ENCODE data around the gene JUND.

JUND gene

GRCh38 chr19:18274219-18274780 lies 7.1 kb downstream of the JUND start, which contains the start of gene IQCN:
Gene IQCN, minus strand, starts transcription at chr19:18274452. Its CDS starts 4,974 bp downstream, at chr19:18269478.
- Histone ChIP-seq H3K4me1 (ENCODE audit: control insufficient read depth, insufficient read depth, low read length) (peaks cover 36% of the 10 kb centered on the region), H3K4me3 (ENCODE audit: low read length) (peak within 1 kb of the TSS; percentile 25), H3K9ac (ENCODE audit: low read length) (peak within 1 kb of the TSS; percentile 47), H3K36me3 (ENCODE audit: control insufficient read depth, insufficient read depth, low read length, severe bottlenecking) (no peaks in the 10 kb centered on the region), H3K9me3 (ENCODE audit: control insufficient read depth, low read length) (no peaks in the 10 kb centered on the region), H3K27me3 (replicated peaks; ENCODE audit: control insufficient read depth, insufficient read depth, low read length) (no peaks in the 10 kb centered on the region)
- peak; percentile 65 for DNase-seq (ENCODE audit: low read depth)

- Histone ChIP-seq H3K9me3 (ENCODE audit: control insufficient read depth, low read length) (no peaks in the 10 kb centered on the region), H3K9ac (ENCODE audit: low read length) (no peak overlapping the region), H3K27me3 (replicated peaks; ENCODE audit: control insufficient read depth, insufficient read depth, low read length) (no peaks in the 10 kb centered on the region), H3K36me3 (ENCODE audit: control insufficient read depth, insufficient read depth, low read length, severe bottlenecking) (no peaks in the 10 kb centered on the region), H3K4me1 (ENCODE audit: control insufficient read depth, insufficient read depth, low read length) (peaks cover 32% of the 10 kb centered on the region), H3K4me3 (ENCODE audit: low read length) (no peak overlapping the region)
- no peak for DNase-seq (ENCODE audit: low read depth)
Observed at GRCh38 chr19:18273561-18274218, 7.7 kb downstream of the JUND start.

GRCh38 chr19:18271433-18271841 lies 10.0 kb downstream of the JUND start:
- Histone ChIP-seq H3K9ac (ENCODE audit: low read length) (no peak overlapping the region), H3K4me1 (ENCODE audit: control insufficient read depth, insufficient read depth, low read length) (peaks cover 23% of the 10 kb centered on the region), H3K36me3 (ENCODE audit: control insufficient read depth, insufficient read depth, low read length, severe bottlenecking) (peaks cover 9% of the 10 kb centered on the region)

GRCh38 chr19:18270326-18270725 lies 11.1 kb downstream of the JUND start:
- Histone ChIP-seq H3K4me1 (ENCODE audit: control insufficient read depth, insufficient read depth, low read length) (peaks cover 14% of the 10 kb centered on the region), H3K9me3 (ENCODE audit: control insufficient read depth, low read length) (no peaks in the 10 kb centered on the region), H3K27me3 (replicated peaks; ENCODE audit: control insufficient read depth, insufficient read depth, low read length) (no peaks in the 10 kb centered on the region), H3K9ac (ENCODE audit: low read length) (no peak overlapping the region), H3K4me3 (ENCODE audit: low read length) (no peak overlapping the region), H3K36me3 (ENCODE audit: control insufficient read depth, insufficient read depth, low read length, severe bottlenecking) (peaks cover 20% of the 10 kb centered on the region)
- no peak for DNase-seq (ENCODE audit: low read depth)

More at GRCh38 chr19:18271433-18271841, 10.0 kb downstream of the JUND start:
- H3K27me3 ChIP-seq (replicated peaks; ENCODE audit: control insufficient read depth, insufficient read depth, low read length): no peaks in the 10 kb centered on the region
- DNase-seq (ENCODE audit: low read depth): peak; percentile 44
- no peak overlapping the region for H3K4me3 ChIP-seq (ENCODE audit: low read length)
- H3K9me3 ChIP-seq (ENCODE audit: control insufficient read depth, low read length): no peaks in the 10 kb centered on the region

GRCh38 chr19:18269070-18269723 lies 12.2 kb downstream of the JUND start:
- Histone ChIP-seq H3K27me3 (replicated peaks; ENCODE audit: control insufficient read depth, insufficient read depth, low read length) (no peaks in the 10 kb centered on the region), H3K9me3 (ENCODE audit: control insufficient read depth, low read length) (no peaks in the 10 kb centered on the region), H3K36me3 (ENCODE audit: control insufficient read depth, insufficient read depth, low read length, severe bottlenecking) (peaks cover 22% of the 10 kb centered on the region), H3K4me1 (ENCODE audit: control insufficient read depth, insufficient read depth, low read length) (peaks cover 3% of the 10 kb centered on the region), H3K9ac (ENCODE audit: low read length) (no peak overlapping the region), H3K4me3 (ENCODE audit: low read length) (no peak overlapping the region)
- no peak for DNase-seq (ENCODE audit: low read depth)

- Histone ChIP-seq H3K4me1 (ENCODE audit: control insufficient read depth, insufficient read depth, low read length) (no peaks in the 10 kb centered on the region), H3K9me3 (ENCODE audit: control insufficient read depth, low read length) (no peaks in the 10 kb centered on the region), H3K27me3 (replicated peaks; ENCODE audit: control insufficient read depth, insufficient read depth, low read length) (no peaks in the 10 kb centered on the region), H3K36me3 (ENCODE audit: control insufficient read depth, insufficient read depth, low read length, severe bottlenecking) (peaks cover 22% of the 10 kb centered on the region), H3K9ac (ENCODE audit: low read length) (no peak overlapping the region), H3K4me3 (ENCODE audit: low read length) (no peak overlapping the region)
- no peak for DNase-seq (ENCODE audit: low read depth)
Observed at GRCh38 chr19:18266771-18267686, 14.4 kb downstream of the JUND start.

GRCh38 chr19:18265582-18265981 lies 15.8 kb downstream of the JUND start:
- Histone ChIP-seq H3K36me3 (ENCODE audit: control insufficient read depth, insufficient read depth, low read length, severe bottlenecking) (peaks cover 22% of the 10 kb centered on the region), H3K4me3 (ENCODE audit: low read length) (no peak overlapping the region), H3K4me1 (ENCODE audit: control insufficient read depth, insufficient read depth, low read length) (no peaks in the 10 kb centered on the region)

GRCh38 chr19:18264971-18265540 lies 16.4 kb downstream of the JUND start:
- Histone ChIP-seq H3K9ac (ENCODE audit: low read length) (no peak overlapping the region), H3K9me3 (ENCODE audit: control insufficient read depth, low read length) (no peaks in the 10 kb centered on the region), H3K4me1 (ENCODE audit: control insufficient read depth, insufficient read depth, low read length) (peaks cover 4% of the 10 kb centered on the region), H3K27me3 (replicated peaks; ENCODE audit: control insufficient read depth, insufficient read depth, low read length) (no peaks in the 10 kb centered on the region), H3K36me3 (ENCODE audit: control insufficient read depth, insufficient read depth, low read length, severe bottlenecking) (peaks cover 22% of the 10 kb centered on the region), H3K4me3 (ENCODE audit: low read length) (no peak overlapping the region)
- DNase-seq (ENCODE audit: low read depth): no peak

More at GRCh38 chr19:18265582-18265981, 15.8 kb downstream of the JUND start:
- H3K9ac ChIP-seq (ENCODE audit: low read length): no peak overlapping the region
- no peaks in the 10 kb centered on the region for H3K27me3 ChIP-seq (replicated peaks; ENCODE audit: control insufficient read depth, insufficient read depth, low read length)
- DNase-seq (ENCODE audit: low read depth): no peak
- no peaks in the 10 kb centered on the region for H3K9me3 ChIP-seq (ENCODE audit: control insufficient read depth, low read length)

GRCh38 chr19:18264137-18264854 lies 17.1 kb downstream of the JUND start:
- Histone ChIP-seq H3K27me3 (replicated peaks; ENCODE audit: control insufficient read depth, insufficient read depth, low read length) (no peaks in the 10 kb centered on the region), H3K36me3 (ENCODE audit: control insufficient read depth, insufficient read depth, low read length, severe bottlenecking) (peaks cover 22% of the 10 kb centered on the region), H3K9me3 (ENCODE audit: control insufficient read depth, low read length) (no peaks in the 10 kb centered on the region), H3K9ac (ENCODE audit: low read length) (no peak overlapping the region), H3K4me3 (ENCODE audit: low read length) (no peak overlapping the region), H3K4me1 (ENCODE audit: control insufficient read depth, insufficient read depth, low read length) (peaks cover 9% of the 10 kb centered on the region)
- no peak for DNase-seq (ENCODE audit: low read depth)

- H3K36me3 ChIP-seq (ENCODE audit: control insufficient read depth, insufficient read depth, low read length, severe bottlenecking): peaks cover 22% of the 10 kb centered on the region
- DNase-seq (ENCODE audit: low read depth): no peak
- H3K9ac ChIP-seq (ENCODE audit: low read length): no peak overlapping the region
- peaks cover 9% of the 10 kb centered on the region for H3K4me1 ChIP-seq (ENCODE audit: control insufficient read depth, insufficient read depth, low read length)
- H3K27me3 ChIP-seq (replicated peaks; ENCODE audit: control insufficient read depth, insufficient read depth, low read length): no peaks in the 10 kb centered on the region
- no peaks in the 10 kb centered on the region for H3K9me3 ChIP-seq (ENCODE audit: control insufficient read depth, low read length)
- no peak overlapping the region for H3K4me3 ChIP-seq (ENCODE audit: low read length)
Observed at GRCh38 chr19:18263324-18264136, 17.9 kb downstream of the JUND start.
